ENCODE results near the gene SLC12A3.

SLC12A3 gene

DNA sequence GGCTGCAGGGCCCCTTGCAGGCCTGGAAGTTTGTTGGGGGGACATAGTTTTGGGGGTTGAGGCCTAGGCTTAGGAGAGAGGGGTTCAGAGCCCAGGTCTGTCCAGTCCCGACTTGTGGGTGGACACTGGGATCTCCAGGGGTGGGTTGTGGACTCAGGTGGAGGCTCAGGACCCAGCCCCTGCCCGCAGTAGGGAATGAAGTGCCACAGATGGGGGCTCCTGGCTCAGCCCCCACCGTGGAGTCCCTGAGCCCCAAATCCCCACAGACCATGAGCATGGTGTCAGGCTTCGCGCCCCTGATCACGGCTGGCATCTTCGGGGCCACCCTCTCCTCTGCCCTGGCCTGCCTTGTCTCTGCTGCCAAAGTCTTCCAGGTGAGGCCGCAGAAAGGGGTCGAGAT, 14.3 kb downstream of the SLC12A3 start:
- Histone ChIP-seq H3K9ac (ENCODE audit: low read length) (no peak overlapping the region), H3K4me2 (ENCODE audit: low read length) (no peak overlapping the region), H2AFZ (ENCODE audit: low read depth, low read length) (no peak overlapping the region), H3K4me1 (ENCODE audit: low read length) (peaks cover 26% of the 10 kb centered on the region), H3K27ac (ENCODE audit: low read length) (no peak overlapping the region), H3K4me3 (ENCODE audit: low read length) (no peak overlapping the region), H3K79me2 (ENCODE audit: low read length) (no peaks in the 10 kb centered on the region), H4K20me1 (ENCODE audit: insufficient read depth, low read length) (no peaks in the 10 kb centered on the region), H3K9me3 (ENCODE audit: insufficient read depth, low read length) (no peaks in the 10 kb centered on the region), H3K36me3 (replicated peaks; ENCODE audit: low read depth, low read length) (no peaks in the 10 kb centered on the region), H3K27me3 (ENCODE audit: low read depth, low read length) (no peaks in the 10 kb centered on the region)
- no peak for TF ChIP-seq CTCF (IDR thresholded peaks at IDR 0.05; ENCODE audit: low read depth, low read length)

GRCh38 chr16:56880176-56880575, 15.2 kb downstream of the SLC12A3 start:
- H3K36me3 ChIP-seq (replicated peaks; ENCODE audit: low read depth, low read length) = no peaks in the 10 kb centered on the region
- H3K4me3 ChIP-seq (ENCODE audit: low read length) = no peak overlapping the region
- H3K4me2 ChIP-seq (ENCODE audit: low read length) = no peak overlapping the region
- no peaks in the 10 kb centered on the region for H3K79me2 ChIP-seq (ENCODE audit: low read length)
- H3K27ac ChIP-seq (ENCODE audit: low read length) = no peak overlapping the region
- H3K27me3 ChIP-seq (ENCODE audit: low read depth, low read length) = no peaks in the 10 kb centered on the region
- H2AFZ ChIP-seq (ENCODE audit: low read depth, low read length) = no peak overlapping the region
- H3K9ac ChIP-seq (ENCODE audit: low read length) = no peak overlapping the region
- peaks cover 17% of the 10 kb centered on the region for H3K4me1 ChIP-seq (ENCODE audit: low read length)
- TF ChIP-seq EZH2phosphoT487 (IDR thresholded peaks at IDR 0.05; ENCODE audit: low read depth) (no peak), CTCF (IDR thresholded peaks at IDR 0.05; ENCODE audit: low read depth, low read length) (no peak)
- H4K20me1 ChIP-seq (ENCODE audit: insufficient read depth, low read length) = no peaks in the 10 kb centered on the region
- H3K9me3 ChIP-seq (ENCODE audit: insufficient read depth, low read length) = no peaks in the 10 kb centered on the region

DNA sequence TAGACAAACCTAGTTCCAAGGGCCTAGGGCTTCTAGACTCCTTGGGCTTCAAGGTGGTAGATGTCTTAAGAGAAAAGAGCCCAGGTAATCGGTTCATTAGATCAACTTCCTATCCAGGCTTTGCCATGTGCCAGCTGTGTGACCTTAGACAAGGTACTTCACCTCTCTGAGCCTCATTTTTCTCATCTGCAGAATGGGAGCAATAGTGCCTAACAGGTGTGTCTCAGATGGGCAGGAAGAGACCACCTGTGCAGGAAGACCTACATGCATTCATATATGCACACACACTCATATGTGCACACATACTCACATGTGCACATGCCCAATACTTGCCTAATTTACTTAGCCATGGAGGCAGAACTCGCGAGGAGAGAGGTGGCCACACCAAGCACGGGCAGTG, 15.7 kb downstream of the SLC12A3 start:
- no peak for TF ChIP-seq EZH2phosphoT487 (IDR thresholded peaks at IDR 0.05; ENCODE audit: low read depth)
- no peak for TF ChIP-seq CTCF (IDR thresholded peaks at IDR 0.05; ENCODE audit: low read depth, low read length)
- no peak overlapping the region for H3K4me3 ChIP-seq (ENCODE audit: low read length)
- no peak overlapping the region for H3K4me2 ChIP-seq (ENCODE audit: low read length)
- H3K9ac ChIP-seq (ENCODE audit: low read length) = no peak overlapping the region
- no peak overlapping the region for H3K27ac ChIP-seq (ENCODE audit: low read length)
- no peaks in the 10 kb centered on the region for H3K27me3 ChIP-seq (ENCODE audit: low read depth, low read length)
- no peak overlapping the region for H2AFZ ChIP-seq (ENCODE audit: low read depth, low read length)
- H3K4me1 ChIP-seq (ENCODE audit: low read length) = peaks cover 12% of the 10 kb centered on the region
- peaks cover 3% of the 10 kb centered on the region for H3K36me3 ChIP-seq (replicated peaks; ENCODE audit: low read depth, low read length)
- H3K79me2 ChIP-seq (ENCODE audit: low read length) = no peaks in the 10 kb centered on the region
- no peaks in the 10 kb centered on the region for H3K9me3 ChIP-seq (ENCODE audit: insufficient read depth, low read length)
- H4K20me1 ChIP-seq (ENCODE audit: insufficient read depth, low read length) = no peaks in the 10 kb centered on the region

DNA sequence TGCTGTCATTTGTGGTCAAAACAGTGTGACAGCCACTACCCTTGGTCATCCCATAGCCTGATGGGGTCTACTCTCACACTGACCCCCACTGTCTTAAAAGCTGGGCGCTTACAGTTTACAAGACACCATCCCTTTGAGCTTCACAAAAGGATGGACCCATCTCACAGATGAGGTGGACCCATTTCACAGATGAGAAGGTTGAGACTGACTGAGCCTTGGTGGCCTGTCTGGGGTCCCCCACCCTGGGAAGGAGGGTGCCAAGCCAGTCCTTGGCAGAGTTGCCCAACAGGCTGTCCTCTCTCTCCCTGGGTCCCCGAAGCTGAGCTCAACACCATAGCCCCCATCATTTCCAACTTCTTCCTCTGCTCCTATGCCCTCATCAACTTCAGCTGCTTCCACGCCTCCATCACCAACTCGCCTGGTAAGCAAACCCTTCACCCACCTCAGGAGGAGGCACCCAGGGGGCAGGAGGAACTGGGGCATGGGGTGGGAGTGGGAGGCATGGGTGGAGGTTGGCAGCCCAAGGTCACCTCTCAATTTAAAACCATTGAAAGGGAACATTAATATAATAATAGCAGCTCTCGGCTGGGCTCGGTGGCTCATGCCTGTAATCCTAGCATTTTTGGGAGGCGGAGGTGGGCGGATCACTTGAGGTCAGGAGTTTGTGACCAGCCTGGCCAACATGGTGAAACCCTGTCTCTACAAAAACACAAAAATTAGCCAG, 17.2 kb downstream of the SLC12A3 start:
- Histone ChIP-seq H3K4me3 (ENCODE audit: low read length) (no peak overlapping the region), H3K27me3 (ENCODE audit: low read depth, low read length) (no peaks in the 10 kb centered on the region), H3K36me3 (replicated peaks; ENCODE audit: low read depth, low read length) (peaks cover 6% of the 10 kb centered on the region), H3K9me3 (ENCODE audit: insufficient read depth, low read length) (no peaks in the 10 kb centered on the region), H3K27ac (ENCODE audit: low read length) (no peak overlapping the region), H2AFZ (ENCODE audit: low read depth, low read length) (no peak overlapping the region), H3K79me2 (ENCODE audit: low read length) (no peaks in the 10 kb centered on the region), H3K4me1 (ENCODE audit: low read length) (no peaks in the 10 kb centered on the region), H3K9ac (ENCODE audit: low read length) (no peak overlapping the region), H3K4me2 (ENCODE audit: low read length) (no peak overlapping the region), H4K20me1 (ENCODE audit: insufficient read depth, low read length) (no peaks in the 10 kb centered on the region)
- TF ChIP-seq CTCF (IDR thresholded peaks at IDR 0.05; ENCODE audit: low read depth, low read length) (no peak), EZH2phosphoT487 (IDR thresholded peaks at IDR 0.05; ENCODE audit: low read depth) (no peak)
